ENCODE data around the gene PPP2R3B.
"Not testable (repeated sequence)": the region's sequence is repeated elsewhere in the genome, so short reads cannot be mapped to it uniquely, and the experiment has no call there.

Gene PPP2R3B

DNA sequence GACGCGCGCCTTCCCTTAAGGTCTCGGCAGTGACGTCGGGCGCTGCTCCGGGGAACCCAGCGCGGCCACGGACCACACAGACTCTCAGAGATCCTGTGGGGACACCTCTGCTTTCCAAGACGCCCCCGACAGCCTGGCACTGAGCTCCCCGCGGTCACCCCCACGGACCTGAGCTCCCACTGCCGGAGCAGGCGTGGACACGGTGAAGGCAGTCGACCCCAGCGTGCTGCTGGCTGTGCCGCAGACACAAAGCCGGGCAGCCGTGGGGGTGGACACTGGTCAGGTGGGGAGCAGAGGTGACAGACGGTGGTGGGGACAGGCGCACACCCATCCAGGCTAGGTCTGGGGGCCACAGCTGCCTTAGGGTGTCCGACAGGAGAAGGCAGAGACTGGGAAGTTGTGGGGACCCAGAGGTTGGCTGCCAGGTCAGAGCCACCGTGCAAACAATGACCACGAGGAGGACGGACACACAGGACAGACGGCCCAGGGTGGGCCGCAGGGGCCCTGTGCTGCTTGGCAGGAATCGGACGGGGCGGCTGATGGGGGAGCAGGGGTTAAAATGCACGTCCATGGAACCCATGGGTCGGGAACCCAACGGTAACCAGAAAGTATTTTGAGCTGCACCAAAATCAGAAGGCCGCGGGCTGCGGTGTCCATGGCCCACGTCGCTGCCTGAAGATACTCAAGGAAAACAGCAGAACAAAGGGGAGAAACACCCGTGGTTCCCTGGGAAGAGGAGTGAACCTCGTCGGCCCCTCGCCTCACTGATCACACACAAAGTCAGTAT is 51.5 kb downstream of the PPP2R3B start:
- no peak for DNase-seq

DNA sequence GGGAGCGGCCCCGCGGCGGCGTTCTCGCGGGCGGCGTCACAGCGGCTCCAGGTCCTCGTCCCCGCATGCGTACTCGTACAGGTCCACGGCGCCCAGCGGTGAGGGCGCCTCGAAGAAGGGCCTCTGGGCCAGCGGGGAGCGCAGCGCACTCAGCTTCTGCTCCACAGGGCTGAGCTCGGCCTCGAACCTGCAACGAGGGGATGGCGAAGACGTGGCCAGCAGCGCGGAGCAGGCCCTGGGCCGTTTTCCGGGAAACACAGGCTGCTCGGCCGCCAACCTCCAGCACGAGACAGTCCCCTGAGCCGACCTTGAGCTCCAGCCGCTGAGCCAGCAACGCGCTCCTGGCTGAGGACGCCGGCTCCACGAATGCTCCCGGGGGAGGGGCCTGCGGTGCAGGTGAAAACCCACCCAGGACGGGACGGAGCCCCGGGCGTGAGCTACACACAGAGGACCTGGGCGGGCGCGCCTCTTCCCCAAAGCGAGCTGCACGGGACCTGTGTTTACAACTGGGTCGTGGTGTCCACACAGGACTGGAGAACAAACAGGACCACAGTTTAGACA is 52.3 kb downstream of the PPP2R3B start:
- no peak for DNase-seq

DNA sequence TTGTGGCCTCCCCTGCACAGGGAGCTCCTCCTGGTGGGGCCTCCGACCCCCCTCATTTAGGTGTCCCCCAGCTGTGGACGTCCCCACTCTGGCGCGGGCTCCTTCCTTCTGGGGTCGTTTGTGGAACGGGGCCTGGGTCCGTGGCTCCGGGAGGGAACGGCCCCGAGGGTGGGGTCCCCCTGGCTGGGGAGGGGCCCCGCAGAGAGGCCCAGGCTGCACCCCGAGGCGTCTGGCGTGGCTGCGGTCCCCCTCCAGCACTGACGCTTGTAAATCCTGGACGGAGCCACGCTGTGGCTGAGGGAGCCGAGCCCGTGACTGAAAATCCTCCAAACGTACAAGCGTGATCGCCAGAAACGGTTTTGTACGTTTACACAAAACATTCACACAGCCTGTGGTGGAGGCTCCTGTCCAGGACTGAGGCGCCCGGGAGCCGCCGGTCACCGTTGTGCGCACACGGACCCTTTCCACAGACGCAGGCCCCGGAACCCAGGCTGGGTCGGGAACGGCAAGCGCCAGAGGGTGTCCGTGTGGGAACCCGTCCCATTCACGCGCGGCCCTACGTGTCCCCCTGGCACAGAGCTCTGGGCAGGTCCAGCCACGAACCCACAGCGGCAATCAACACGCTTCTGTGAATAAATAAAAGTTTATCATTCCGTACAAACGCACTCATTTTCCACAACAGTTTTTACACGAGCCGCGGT is 52.9 kb downstream of the PPP2R3B start:
- DNase-seq, result no peak

DNA sequence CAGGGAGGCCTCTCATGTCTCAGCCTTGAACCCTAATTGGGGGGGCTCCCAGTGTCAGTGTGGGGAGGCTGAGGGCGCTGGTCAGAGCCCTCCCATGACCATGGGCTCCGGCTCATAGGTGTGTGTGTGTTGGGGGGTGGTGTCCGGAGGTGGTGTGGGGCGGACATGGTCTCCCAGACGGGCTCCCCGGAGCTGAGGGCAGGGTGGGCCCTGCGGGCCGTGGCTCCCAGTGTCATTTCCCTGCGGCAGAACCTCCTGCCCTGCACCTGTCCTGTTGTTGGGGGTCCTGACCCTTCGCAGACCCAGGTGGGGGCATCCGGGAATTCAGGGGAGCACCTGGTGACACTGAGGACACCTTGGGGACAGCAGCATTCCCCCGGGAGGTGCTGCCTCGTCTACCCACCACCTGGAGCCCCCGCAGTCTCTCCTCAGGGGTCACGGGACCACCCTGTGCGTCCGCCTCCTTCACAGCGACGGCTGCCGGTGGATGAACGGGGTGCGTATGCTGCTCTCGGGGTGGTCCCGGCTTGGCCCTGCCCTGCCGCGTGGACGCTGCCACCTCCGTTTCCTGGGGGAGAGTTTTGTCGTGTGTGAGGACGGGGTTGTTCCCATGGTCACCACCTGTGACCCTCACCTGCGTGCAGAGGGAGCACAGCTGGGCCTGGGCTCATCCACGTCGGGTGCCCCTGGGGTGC is 53.6 kb downstream of the PPP2R3B start:
- no peak for DNase-seq

DNA sequence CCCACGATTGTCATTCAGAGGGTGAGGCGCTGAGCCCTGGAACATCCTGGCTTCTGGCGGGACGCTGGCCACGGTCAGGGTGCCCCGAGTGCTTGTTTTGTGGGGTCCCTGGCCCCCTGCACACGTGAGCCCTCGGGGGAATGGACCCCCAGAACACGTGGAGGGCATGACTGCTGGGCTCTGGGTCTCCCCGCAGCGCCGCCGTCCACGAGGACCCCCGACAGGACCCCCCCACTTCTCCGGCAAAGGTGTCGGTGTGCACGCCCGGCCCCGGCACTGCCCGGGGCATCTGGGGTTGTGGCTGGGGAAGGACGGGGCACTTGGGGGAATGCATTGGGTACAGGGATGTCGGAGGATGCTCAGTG is 54.2 kb downstream of the PPP2R3B start:
- DNase-seq, result no peak

DNA sequence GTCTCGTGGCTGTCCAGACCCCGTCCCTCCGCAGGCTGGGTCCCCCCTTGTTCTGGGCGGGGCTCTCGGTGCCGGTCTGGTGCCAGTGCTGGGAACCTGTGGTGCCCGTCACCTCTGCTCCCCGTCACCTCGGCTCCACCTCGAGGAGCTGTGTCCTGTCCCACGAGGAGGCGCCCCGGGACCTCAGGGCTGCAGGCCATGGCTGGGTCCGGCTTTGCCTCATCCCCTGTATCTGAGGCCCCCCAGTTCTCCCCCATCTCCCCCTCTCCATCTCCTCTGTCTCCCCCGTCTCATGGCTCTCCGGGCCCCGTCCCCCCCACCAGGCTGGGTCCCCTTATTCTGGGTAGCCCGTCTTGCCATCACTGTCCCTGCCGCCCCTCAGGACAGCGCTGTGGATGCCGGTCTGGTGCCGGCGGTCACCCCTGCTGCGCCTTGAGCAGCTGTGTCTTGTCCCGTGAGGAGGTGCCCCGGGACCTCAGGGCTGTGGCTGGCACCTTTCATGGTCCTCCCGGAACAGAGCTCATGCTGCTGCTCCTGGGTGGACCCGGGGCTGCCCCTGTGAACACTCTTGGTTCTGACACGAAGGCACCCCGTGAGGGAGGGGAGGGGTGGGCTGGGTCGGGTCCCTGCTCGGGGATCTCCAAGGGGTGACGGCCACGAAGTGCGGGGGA is 54.7 kb downstream of the PPP2R3B start:
- peak; percentile 53 for DNase-seq

DNA sequence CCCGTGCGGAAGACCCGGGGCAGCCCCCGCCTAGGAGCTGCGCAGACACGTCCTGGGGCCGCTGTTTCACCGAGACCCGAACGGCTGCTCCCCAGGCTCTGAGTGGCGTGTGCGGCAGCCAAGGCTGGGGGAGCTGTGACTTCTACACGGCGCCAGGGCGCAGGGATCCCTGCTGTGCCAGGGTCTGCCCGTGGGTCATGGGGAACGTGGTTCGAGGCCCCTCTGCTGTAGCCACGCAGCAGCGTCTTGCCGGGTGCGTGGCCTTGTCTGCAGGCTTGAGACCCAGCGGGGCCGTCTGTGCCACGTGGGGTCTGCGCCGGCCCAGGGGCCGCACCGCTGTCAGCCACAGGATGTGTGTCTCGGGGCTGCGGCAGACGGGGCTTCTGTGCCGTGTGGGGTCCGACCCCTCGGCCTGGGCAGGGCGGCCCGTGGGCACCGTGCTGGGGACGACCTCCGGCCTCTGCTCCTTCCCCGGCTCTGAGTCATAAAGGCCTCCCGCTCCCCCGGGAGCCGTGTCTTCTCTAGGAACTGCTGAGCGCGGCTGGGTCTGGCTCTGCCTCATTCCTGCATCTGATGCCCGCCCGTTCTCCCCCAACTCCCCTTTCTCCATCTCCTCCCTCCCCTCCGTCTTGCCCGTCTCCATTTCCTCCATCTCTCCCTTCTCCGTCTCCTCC is 55.4 kb downstream of the PPP2R3B start:
- DNase-seq, result no peak

DNA sequence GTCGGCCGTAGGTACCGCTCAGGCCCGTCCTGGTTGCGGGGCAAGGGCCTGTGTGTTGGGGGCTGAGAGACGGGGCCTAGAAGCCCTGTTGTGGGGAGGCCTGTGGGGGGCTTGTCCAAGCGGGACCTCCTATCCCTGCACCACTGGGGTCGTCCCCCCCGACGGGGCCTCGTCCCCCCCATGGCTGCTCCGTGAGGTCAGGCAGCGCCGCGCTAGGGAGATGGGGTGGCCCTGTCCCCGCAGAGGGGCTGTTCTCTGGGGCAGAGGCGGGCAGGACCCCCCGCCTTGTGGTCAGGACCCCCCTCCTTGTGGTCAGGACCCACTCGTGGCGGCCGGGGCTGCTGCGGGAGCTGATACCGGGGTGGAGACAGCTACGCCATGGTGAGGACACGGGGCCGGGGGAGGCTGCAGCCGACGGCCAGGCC is 56.0 kb downstream of the PPP2R3B start:
- no peak for DNase-seq

DNA sequence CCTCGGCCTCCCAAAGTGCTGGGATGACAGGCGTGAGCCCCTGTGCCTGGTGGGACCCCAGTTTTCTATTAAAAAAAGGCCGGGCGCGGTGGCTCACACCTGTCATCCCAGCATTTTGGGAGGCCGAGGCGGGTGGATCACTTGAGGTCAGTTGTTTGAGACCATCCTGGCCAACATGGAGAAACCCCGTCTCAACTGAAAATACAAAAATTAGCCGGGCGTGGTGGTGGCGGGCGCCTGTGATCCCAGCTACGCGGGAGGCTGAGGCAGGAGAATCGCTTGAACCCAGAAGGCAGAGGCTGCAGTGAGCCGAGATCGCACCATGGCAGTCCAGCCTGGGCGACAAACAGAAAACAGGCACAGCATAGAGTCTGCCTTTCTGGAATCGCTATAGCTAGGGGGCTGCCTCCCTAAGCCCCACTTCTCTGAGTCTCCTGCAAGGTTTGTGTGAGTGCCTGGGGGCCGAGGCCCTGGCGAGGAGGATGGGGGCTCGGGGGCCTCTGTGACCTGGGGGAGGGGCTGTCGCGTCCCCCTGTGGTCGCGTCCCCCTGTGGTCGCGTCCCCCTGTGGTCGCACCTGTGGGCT is 56.5 kb downstream of the PPP2R3B start:
- not testable (repeated sequence) for DNase-seq

DNA sequence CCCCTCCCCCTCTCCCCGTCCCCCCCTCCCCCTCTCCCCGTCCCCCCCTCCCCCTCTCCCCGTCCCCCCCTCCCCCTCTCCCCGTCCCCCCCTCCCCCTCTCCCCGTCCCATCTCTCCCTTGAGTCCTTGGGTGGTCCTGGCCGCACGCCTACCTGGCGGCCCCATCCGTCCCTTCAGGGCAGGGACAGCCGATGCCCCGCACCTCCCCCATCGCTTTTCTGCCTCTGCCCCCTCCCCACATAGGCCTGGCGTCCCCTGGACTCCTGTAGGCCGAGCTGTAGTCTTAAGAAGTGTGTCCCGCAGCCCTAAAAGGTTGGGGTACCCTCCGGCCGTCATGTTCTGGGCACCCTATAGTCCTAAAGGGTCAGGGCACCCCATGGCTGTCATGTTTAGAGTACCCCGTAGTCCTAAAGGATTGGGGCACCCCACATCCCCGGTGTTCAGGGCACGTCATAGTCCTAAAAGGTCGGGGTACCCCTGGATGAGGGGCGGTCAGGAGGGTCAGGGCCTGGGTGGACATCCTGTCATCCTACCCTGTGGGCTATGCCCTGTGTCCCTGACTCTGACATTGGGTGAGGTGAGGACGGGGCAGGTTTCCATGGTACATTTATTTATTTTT is 57.3 kb downstream of the PPP2R3B start:
- no peak for DNase-seq

DNA sequence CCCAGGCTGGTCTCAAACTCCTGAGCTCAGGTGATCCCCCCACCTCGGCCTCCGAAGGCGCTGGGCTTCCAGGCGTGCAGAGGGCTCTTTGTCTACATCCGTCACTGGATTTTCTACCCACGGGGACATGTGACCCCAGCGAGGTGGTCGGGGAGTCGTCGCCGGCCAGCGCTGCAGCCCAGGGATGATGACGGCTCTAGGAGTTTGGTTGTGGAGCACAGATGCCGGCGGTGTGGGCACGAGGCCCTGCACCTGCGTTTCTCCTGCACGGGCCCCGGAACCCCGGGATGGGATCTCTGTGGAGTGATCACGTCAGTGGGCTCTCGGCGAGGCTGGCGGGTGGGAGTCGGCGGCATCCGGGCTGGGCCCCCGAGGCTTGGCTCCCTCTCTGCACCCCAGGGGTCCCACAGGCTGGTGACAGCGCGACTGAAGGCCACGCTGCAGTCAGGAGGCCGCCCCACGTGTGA is 59.0 kb downstream of the PPP2R3B start:
- DNase-seq, result no peak

DNA sequence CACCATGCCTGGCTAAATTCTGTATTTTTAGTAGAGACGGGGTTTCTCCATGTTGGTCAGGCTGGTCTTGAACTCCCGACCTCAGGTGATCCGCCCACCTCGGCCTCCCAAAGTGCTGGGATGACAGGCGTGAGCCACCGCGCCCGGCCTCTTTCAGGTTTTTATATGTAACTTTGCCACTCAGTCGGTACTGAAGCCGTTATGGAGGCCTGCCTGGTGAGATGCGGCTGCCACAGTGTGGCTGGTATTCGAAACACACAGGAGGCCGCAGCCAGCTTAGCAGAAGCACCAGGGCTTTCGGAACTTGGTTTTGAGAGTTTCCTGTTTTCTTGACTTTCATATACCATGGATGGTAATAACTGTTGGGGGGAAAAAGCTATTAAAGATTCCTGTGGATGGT is 62.0 kb downstream of the PPP2R3B start:
- DNase-seq, result not testable (repeated sequence)

DNA sequence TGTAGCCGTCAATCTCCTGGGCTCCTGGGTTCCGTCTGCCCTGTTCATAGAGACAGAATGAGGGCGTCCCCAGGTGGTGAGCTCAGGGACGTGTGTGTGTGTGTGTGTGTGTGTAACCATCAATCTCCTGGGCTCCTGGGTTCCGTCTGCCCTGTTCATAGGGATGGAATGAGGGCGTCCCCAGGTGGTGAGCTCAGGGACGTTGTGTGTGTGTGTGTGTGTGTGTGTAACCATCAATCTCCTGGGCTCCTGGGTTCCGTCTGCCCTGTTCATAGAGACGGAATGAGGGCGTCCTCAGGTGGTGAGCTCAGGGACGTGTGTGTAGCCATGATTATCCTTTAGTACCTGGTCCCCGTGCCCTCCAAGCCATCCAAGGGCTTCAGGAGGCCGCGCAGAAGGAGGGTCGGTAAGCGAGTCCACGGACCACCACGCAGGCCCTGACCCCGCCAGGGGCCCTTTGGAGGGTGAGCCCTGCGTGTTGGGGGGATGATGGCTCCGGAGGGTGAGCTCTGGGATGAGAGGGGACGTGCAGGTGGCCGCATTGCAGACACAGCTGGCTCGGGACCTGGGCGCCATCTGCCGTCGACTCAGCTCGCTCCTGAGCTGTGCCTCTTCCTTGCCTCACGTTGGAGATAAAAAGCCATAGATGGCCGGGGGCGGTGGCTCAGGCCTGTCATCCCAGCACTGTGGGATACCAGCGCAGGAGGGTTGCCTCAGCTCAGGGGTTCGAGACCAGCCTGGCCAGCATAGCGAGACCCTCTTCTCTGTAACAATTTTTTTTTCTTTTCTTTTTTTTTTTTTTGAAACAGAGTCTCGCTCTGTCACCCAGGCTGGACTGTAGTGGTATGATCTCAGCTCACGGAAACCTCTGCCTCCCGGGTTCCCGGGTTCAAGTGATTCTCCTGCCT is 62.7 kb downstream of the PPP2R3B start:
- DNase-seq, result no peak

DNA sequence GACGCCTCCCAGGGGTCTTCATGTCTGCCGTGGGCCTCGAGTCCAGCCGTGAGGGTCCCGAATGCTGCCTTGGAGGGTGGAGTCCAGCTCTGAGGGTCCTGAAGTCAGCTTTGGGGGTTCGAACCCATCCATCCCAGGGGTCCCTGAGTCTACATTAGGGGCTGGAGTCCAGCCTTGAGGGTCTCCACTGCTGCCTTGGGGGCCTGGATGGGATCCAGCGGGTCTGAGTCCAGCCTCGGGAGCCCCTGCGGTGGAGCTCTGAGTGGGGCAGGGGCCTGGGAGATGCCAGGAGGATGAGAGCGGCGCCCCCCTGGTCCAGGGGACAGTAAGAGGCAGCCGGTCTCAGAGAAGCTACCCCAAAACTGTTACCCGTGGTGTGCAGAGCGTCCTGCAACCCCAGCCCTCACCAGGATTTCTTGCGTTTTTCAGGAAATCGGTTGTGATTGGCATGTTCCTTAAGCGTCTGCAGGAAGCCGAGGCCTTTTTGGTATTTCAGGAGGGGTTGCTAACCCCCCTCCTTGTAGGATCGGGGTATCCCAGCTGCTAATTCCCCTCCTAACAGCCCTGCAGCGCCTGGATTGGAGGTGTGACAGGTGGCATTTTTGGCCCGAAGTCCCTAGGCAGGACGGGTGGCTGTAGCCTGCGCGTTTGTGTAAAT is 66.5 kb downstream of the PPP2R3B start:
- DNase-seq, result no peak

DNA sequence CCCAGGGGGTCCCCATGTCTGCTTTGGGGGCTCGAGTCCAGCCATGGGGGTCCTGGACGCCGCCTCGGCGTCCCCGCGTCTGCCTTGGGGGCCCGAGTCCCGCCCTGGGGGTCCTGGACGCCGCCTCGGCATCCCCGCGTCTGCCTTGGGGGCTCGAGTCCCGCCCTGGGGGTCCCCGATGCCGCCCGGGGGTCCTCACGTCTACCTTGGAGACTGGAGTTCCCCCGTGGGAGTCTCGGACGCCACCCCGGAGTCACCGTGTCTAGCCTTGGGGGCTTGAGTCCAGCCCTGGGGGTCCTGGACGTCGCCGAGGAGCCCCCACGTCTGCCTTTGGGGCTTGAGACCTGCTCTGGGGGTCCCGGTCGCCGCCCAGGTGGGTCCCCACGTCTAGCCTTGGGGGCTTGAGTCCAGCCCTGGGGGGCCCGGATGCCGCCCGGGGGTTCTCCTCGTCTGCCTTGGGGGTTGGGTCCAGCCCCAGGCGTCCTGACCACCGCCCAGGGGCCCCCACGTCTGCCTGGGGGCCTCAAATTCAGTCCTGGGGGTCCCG is 67.1 kb downstream of the PPP2R3B start:
- no peak for DNase-seq

DNA sequence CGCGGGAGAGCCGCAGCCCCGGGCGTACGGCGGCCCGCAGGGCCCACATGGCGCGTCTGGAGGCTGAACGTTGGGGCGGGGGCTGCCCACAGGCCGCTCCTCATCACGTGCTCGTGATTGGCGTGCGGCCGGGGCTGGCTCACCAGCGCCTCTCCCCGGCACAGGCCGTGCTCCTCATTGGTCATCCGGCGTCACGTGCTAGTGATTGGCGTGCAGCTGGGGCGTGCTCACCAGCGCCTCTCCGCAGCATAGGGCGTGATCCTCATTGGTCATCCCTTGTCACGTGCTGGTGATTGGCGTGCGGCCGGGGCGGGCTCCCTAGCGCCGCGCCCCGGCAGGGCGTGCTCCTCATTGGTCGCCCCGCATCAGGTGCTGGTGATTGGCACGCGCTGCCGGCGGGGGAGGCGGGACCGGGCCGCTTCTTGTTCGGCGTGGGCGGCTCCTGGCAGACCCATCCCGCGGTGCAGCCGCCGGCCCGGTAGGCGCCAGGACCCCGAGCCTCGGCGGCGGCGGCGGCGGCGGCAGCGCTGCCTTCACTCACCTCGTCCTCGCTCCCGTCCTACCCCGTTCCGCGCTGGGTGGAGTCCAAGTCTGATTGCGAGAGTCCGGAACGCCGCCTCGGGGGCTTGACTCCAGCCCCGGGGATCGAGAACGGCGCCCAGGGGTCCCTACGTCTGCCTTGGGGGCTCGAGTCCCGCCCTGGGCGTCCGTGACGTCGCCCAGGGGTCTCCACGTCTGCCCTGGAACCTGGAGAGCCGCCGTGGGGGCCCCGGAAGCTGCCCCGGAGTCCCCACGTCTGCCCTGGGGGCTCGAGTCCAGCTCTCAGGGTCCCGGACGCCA is 67.7 kb downstream of the PPP2R3B start, which contains the start of gene GTPBP6:
GTPBP6 (minus strand) TSS at position 58 of the 840 bp plus-strand sequence; CDS start at position 49, 9 bp downstream.
- DNase-seq, result peak; percentile 90

DNA sequence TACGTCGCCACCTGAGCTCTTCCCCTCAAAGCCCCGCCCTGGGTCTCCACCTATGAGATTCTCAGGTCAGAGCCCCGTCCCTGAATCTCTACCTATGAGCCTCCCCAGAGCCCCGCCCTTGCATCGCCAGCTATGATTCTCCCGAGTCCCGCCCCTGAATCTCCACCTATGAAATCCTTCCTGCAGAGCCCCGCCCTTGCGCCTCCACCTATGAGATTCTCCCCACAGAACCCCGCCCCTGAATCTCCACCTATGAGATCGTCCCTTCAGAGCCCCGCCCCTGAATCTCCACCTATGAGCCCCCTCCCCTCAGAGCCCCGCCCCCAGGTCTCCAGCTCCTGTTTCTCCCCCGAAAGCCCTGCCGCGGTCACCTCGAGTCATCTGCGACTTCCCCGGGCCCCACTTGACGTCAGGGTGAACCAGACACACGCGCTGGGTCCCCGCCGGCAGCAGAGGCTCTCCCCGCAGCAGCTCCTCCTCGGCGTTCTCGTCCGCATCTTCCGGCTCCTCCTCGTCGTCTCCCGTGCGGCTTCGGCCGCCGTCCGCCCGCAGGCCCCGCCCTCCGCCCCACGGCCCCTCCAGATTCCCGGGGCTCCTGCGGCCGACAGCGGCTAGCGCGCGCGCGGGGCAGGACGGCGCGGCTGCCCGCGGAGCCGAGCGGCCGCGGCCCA is 68.5 kb downstream of the PPP2R3B start:
- peak; percentile 88 for DNase-seq
